Fibroblast of pulmonary artery (primary cell): ENCODE results near the gene TRIM60.

Experiments
- DNase-seq: peaks from one replicate; pipeline ENCODE4 v3.0.0-alpha.2; 2010; ENCODE audit warnings: low read depth
- H3K4me3 ChIP-seq: replicated peaks from 2 replicates; pipeline ENCODE4 v1.5.1; 2011; ENCODE audit warnings: low read depth, mild to moderate bottlenecking, control low read depth, low read length, moderate library complexity
- TF ChIP-seq, protein P1 (sequence below): IDR thresholded peaks from 2 replicates; pipeline ENCODE4 v1.5.1; 2011; ENCODE audit warnings: mild to moderate bottlenecking, control low read depth, low read length, inconsistent platforms; ENCODE audit errors: missing control alignments

TRIM60 gene

GRCh38 chr4:165006456-165006855, 25.3 kb upstream of the TRIM60 start:
- DNase-seq = no peak
- TF ChIP-seq, protein P1, sequence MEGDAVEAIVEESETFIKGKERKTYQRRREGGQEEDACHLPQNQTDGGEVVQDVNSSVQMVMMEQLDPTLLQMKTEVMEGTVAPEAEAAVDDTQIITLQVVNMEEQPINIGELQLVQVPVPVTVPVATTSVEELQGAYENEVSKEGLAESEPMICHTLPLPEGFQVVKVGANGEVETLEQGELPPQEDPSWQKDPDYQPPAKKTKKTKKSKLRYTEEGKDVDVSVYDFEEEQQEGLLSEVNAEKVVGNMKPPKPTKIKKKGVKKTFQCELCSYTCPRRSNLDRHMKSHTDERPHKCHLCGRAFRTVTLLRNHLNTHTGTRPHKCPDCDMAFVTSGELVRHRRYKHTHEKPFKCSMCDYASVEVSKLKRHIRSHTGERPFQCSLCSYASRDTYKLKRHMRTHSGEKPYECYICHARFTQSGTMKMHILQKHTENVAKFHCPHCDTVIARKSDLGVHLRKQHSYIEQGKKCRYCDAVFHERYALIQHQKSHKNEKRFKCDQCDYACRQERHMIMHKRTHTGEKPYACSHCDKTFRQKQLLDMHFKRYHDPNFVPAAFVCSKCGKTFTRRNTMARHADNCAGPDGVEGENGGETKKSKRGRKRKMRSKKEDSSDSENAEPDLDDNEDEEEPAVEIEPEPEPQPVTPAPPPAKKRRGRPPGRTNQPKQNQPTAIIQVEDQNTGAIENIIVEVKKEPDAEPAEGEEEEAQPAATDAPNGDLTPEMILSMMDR = no peak
- no peak overlapping the region for H3K4me3 ChIP-seq

- H3K4me3 ChIP-seq = no peak overlapping the region
- DNase-seq = no peak
- TF ChIP-seq, protein P1 = no peak
These were observed 24.9 kb upstream of the TRIM60 start for GRCh38 chr4:165006886-165007285.

DNA sequence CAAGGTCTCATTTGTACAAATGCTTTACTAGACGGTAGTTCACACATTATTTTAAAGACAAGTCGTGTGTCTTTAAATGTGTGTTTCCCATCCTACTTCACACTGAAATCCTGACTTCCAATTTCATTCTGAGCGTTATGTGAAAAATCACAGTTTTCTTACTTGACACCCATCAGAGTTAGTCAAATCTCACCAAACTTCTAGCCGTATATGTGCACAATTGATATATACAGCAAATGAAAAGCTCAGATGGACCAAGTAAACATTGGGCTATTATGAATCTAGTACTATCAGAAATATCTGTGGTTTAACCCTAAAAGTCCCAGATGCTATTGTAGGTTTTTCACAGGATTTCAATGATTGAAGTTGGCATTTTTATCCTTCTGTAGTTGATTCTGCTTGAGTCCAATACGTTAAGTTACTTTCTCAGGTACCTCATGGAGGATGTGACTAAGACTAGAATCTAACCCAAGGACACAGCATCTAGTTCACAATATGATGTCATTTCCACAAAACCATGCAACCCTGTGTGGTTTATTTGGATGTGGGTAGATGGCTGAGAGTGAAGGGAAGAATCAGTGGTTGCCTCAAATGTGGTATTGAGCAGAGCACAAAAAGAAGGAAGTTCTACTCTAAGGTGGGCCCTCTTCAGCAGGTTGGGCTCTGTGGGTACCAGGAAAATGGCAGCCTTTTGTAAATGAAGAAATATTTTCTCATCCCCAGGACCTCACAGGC, 22.1 kb upstream of the TRIM60 start:
- TF ChIP-seq, protein P1 = no peak
- no peak for DNase-seq
- no peak overlapping the region for H3K4me3 ChIP-seq

- TF ChIP-seq, protein P1 = no peak
- H3K4me3 ChIP-seq = no peak overlapping the region
- no peak for DNase-seq
These were observed 21.3 kb upstream of the TRIM60 start for GRCh38 chr4:165010487-165010886.

- DNase-seq = no peak
- TF ChIP-seq, protein P1 = no peak
- no peak overlapping the region for H3K4me3 ChIP-seq
These were observed 20.8 kb upstream of the TRIM60 start for GRCh38 chr4:165010991-165011390.

DNA sequence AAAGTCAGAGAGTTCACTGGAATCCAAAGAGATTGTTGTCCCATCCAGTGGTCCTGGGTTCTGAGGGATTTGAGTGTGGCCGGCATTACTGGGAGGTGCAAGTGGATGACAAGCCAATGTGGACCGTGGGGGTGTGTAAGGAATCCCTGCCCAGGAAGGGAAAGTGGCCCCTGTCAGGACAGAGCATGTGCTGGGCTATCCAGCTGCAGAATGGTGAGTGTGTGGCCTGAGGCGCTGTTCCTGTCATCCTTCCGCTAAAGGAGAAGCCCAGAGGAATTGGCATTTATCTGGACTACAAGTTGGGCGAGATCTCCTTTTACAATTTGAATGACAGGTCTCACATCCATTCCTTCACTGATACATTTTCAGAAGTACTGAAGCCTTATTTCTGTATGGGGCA, 20.4 kb upstream of the TRIM60 start:
- DNase-seq = no peak
- TF ChIP-seq, protein P1 = no peak
- H3K4me3 ChIP-seq = no peak overlapping the region

GRCh38 chr4:165013691-165014090, 18.1 kb upstream of the TRIM60 start:
- no peak for DNase-seq
- H3K4me3 ChIP-seq = no peak overlapping the region
- TF ChIP-seq, protein P1 = no peak
